Sigmoid colon (tissue), 4 donors: ENCODE results near the gene HK1.

Source experiments
- CTCF ChIP-seq, 4 experiments: fragments of 450-650 bp in 3 of 4; fragments of 200-600 bp in 1 of 4; IDR thresholded peaks; one replicate each; pipeline ENCODE4 v1.5.1; 2016 to 2019; ENCODE audit warnings: antibody characterized with exemption in 4 of 4, mild to moderate bottlenecking in 3 of 4, moderate library complexity in 2 of 4
- EP300 ChIP-seq, 4 donors: sonication (generic); formaldehyde crosslinking; IDR thresholded peaks; one replicate each; pipeline ENCODE4 v1.6.1; 2017; ENCODE audit warnings: antibody characterized with exemption in 4 of 4
- POLR2A ChIP-seq, 2 donors: fragments of 450-650 bp; IDR thresholded peaks; one replicate each; pipeline ENCODE4 v1.6.1; 2016; ENCODE audit warnings: antibody characterized with exemption in 2 of 2, mild to moderate bottlenecking in 2 of 2, moderate library complexity in 2 of 2
- POLR2AphosphoS5 ChIP-seq, 4 donors: sonication (generic); formaldehyde crosslinking; IDR thresholded peaks; one replicate each; pipeline ENCODE4 v1.6.1; 2017; ENCODE audit warnings: antibody characterized with exemption in 4 of 4

DNA sequence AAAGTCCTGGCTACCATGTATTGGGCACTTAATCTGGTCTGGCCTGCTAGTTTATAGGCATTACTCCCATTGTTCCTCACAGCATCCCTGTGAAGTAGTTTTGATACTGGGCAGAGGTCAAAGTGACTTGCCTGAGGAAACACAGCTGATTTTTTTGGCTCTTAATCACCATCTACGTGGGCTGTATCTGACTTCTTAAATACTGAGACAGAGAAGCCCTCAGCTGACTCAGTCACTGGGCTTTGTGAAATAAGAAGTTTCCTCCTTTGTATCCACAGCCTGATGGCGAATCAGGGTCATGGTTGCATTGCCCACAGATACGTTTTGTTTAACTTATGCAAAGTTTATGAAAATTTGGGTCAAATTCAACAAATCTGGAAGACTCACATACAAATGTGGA, 125.2 kb downstream of the HK1 start:
- no peak for TF ChIP-seq POLR2A (IDR thresholded peaks at IDR 0.05)
- TF ChIP-seq CTCF (IDR thresholded peaks at IDR 0.05) = no peak
- peak in 1 of 4 donors; percentile 20 for TF ChIP-seq EP300 (IDR thresholded peaks at IDR 0.05)
- TF ChIP-seq POLR2AphosphoS5 (IDR thresholded peaks at IDR 0.05) = peak; percentile 26 to 85 (median 68)
